ENCODE measurements around the gene ZNF302.
"Not testable (repeated sequence)": the region's sequence is repeated elsewhere in the genome, so short reads cannot be mapped to it uniquely, and the experiment has no call there.

DNA sequence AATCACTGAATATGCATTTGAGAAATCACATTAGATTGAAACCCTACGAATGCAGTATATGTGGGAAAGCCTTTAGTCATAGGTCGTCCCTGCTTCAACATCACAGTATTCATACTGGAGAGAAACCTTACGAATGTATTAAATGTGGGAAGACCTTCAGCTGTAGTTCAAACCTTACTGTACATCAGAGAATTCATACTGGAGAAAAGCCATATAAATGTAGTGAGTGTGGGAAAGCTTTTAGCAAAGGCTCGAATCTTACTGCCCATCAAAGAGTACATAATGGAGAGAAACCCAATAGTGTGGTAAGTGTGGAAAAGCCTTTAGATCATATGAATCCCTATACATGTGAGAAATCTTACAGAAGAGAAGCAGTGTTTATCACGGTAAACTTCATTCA, 7.8 kb downstream of the ZNF302 start:
- TF ChIP-seq CTCF, POLR2A (IDR thresholded peaks at IDR 0.05): not testable (repeated sequence)
